ENCODE results near the gene PARVB.
A peak's percentile ranks its signal among the peaks of the same experiment; 100 is the strongest.

PARVB gene, protein sequence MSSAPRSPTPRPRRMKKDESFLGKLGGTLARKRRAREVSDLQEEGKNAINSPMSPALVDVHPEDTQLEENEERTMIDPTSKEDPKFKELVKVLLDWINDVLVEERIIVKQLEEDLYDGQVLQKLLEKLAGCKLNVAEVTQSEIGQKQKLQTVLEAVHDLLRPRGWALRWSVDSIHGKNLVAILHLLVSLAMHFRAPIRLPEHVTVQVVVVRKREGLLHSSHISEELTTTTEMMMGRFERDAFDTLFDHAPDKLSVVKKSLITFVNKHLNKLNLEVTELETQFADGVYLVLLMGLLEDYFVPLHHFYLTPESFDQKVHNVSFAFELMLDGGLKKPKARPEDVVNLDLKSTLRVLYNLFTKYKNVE

DNA sequence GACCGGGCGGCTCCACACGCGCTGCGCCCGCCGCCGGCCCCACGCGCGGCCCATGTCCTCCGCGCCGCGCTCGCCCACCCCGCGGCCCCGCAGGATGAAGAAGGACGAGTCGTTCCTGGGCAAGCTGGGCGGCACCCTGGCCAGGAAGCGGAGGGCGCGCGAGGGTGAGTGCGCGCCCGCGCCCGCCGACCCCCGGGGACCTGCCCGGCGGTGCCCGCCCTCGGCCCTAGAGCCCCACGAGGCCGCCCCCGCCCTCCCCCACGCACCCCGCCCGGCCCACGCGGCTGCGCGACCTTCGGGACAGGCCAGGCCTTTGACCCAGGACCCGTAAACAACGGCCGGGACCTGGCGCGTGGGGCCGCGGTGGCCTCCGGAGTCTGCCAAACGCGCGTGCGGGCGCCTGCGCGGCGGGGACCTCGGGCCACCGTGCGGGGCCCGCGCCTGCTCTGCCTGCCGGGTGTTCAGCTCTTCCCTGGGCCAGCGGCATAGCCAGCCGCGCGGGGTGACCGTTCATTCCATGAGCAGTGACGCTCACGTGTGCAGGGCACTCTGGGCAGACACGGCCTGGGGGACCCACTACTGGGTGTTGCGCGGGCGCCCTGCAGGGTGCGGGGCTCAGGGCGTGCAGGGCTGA is at the start of gene PARVB:
Gene PARVB, plus strand, starts transcription at position 15 of the 634 bp plus-strand sequence. Its CDS starts 38 bp downstream, at position 53.
- peak; percentile 12 for DNase-seq

DNA sequence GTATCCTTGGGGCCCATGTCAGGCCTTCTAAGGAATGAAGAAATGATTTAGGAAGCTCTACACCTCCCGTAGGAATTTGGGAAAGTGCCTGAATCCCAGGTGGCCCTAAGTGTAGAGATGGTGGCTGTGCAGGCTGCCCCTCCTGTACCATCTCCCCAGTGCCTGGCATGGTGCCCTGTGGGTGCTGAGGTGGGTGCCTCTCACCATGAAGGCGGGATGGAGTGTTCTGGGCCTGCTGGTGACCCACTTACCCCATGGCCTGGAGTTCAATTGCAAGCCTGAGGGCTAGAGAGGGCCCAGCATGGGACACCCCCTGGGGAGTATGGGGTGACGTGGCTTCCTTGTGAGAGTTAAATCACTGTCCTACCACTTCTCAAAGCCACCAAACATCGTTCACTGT is 49.1 kb upstream of the PARVB start:
- DNase-seq = no peak

DNA sequence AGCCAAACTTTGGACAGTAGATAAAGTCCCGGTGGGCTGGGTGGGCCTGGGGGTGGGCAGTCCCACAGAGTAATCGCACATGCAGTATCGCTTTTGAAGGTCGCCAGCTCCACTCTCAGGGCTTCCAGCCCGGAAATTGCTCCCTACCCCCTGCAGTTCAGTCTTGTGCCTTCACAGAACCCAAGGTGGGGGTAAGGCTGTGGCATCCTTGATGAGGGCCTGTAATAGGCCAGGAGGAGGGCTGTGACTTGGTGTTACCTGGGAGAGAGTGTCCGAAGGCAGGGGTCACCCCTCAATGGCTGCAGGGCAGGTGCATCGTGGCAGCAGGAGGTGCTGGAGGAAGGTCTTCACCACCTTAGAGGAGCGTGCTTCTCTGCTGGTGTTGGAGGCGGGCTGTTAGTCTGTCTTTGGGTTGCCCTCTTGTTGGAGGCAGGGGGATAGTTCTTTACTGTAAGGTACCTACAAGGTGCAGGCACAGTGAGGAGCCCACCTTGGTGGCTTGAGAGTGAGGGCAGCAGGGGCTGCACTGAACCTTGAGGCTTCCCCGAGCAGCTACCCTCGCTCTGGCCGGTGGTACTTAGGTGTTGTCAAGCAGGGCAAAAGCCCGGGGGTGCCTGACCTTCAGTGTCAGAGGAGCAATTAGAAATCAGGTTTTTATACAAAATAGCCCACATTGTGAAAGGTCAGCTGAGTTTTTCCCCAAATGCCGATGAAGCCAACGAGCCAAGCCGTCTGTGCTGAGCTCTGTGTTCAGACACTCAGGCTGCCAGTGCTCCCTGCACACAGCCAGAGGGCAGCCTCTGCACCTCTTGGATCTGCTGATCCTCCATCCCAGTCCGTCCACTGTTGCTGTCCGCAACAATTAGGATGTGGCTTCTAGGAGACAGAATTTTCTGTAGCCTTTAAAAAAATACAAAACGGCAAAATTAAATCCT is 47.0 kb upstream of the PARVB start:
- no peak for DNase-seq

DNA sequence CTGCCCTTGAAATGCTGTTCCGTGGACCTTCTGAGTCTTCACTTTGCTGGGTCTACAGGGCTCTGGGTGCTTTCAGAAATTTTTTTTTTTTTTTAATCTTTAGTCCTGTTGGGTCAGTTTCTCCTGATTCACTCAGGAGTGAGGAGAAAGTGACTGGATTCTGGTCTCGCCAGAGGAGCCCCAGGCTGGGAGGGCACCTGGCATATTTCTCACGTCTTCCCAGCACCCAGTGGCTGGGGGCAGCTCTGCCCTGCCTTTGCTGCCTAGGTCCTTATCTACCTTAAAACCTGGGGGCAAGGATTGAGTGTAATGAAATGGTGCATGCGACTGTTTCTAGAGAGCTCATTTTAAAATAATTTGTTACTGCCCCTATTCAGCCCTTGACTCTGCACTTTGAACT is 45.5 kb upstream of the PARVB start:
- no peak for DNase-seq

DNA sequence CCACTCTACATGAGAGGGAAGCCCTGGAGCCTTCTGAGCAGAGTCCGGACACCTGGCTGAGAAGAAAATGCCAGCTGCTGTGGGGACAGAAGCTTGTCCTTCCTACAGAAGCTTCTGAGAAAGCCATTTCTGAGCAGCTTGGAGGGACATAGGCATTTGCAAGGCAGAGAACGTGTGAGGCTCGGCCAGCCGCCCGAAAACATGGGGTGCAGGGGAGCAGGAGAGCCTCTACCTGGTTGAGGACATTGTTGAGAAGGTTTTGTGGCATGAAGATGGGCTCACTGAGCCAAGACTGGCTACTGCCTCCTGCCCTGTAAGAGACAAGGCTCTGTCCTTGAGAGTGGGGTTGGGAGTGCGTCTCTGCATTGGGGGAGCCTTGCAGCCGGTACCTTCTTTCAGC is 43.5 kb upstream of the PARVB start:
- no peak for DNase-seq

DNA sequence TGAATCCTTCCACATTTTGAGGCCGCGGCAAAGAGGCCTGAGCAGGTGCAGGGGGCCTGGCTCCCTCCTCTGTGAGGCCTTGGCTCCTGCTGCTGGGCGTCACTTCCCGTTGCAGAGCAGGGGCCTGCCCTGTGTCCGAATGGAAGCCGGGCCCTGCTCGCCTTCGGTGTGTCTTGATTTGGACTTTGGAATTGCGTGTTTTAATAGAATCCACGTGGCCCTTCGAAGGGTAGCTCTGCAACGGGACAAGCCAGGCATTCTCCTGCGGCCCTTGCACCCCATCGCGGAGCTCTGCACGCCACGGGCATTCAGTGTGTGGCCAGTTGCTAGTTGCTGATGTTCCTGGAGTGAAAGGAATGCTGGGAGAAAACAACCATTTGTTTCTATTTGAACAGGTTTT is 43.1 kb upstream of the PARVB start:
- DNase-seq = no peak

DNA sequence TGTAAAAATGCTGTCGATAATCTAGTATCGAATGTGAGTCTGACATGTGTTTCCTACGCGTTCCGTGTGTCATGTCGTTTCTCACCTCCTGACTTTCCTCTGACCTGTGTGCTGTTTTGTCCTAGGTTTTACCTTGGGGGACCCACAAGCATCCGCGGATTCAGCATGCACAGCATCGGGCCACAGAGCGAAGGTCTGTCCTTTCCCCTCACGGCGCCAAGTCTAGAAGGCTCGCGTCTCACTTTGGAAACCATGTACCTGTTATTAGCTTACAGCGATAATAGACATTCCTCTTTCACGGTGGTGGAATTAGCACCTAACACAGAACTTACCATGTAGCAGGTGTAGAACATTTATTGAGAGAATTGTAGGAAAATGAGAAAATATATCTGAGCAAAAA is 40.3 kb upstream of the PARVB start:
- no peak for DNase-seq

DNA sequence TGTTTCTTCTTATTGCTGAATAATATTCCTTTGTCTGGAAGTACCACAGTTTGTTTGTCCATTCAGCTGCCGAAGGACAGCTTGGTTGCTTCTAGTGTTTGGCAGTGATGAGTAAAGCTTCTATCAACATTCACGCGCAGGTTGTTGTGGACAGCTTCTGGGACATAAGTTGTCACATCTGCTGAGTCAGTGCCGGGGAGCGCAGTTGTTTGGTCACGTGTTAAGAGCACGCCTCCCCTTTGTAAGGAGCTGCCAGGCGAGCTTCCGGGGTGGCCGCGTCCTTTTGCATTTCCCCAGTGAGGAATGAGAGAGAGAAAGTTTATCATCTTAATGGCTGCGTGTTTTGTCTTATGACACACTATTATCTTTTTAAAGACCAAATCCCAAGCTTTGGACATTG is 38.6 kb upstream of the PARVB start:
- DNase-seq = no peak

DNA sequence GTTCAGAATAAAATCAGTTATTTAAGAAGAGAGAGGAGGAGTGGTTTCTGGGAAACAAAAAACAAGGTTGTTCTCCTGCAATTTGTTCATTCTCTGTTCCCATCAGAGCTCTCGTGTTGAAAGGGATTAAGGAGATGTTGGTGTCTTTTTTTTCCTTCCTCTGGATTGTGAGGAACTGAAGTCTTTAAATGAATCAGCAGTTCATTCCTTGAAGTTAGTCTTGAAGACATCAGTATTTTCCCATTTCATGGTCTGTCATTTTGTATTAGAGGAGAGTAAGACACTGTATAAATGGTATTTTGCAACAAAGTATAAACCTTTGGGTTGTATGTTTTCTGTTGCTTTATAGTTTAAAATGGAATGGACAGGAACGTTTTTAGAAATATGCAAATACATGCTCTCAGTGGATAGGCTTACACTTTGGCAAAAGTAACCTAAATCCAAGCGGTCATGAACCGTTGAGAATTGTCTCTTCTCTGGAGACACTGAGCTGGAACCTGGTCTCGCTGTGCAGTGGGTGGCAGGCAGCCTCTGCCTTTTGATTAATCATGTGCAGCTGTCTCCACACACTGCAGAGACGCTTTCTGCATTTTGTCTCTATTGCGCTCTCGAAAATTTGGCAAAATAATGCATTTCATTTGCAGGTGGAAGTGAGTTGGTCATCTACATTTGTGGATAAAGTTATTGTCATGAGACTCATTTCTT is 35.8 kb upstream of the PARVB start:
- no peak for DNase-seq

DNA sequence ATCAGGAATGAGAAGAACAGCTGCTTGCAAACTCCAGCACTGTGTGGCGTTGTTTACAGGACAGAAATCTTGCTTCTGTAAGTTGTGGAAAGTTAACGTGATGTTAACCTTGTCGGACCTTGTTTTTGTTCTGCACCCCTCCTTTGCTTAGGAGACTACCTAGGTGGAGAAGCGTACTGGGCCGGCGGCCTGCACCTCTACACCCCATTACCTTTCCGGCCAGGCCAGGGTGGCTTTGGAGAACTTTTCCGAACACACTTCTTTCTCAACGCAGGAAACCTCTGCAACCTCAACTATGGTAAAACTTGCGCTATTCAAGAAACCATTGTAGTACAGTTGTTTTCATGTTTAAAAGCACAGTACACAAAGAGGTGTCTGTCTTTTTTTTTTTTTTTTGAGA is 35.1 kb upstream of the PARVB start:
- DNase-seq = no peak

DNA sequence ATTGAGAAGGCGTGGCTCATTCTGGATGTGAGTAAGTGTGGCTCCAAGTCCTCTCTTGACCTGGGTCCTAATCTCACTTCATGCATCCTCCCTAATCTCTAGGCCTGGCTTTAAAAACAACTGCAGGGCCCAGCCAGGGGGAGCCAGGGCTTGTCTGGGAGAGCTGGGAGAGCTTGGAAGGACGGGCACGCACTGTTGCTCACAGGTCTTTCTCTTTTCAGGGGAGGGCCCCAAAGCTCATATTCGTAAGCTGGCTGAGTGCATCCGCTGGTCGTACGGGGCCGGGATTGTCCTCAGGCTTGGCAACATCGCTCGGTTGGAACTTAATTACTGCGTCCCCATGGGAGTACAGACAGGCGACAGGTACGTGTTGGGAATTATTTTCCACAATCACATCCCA is 34.1 kb upstream of the PARVB start:
- DNase-seq = no peak

DNA sequence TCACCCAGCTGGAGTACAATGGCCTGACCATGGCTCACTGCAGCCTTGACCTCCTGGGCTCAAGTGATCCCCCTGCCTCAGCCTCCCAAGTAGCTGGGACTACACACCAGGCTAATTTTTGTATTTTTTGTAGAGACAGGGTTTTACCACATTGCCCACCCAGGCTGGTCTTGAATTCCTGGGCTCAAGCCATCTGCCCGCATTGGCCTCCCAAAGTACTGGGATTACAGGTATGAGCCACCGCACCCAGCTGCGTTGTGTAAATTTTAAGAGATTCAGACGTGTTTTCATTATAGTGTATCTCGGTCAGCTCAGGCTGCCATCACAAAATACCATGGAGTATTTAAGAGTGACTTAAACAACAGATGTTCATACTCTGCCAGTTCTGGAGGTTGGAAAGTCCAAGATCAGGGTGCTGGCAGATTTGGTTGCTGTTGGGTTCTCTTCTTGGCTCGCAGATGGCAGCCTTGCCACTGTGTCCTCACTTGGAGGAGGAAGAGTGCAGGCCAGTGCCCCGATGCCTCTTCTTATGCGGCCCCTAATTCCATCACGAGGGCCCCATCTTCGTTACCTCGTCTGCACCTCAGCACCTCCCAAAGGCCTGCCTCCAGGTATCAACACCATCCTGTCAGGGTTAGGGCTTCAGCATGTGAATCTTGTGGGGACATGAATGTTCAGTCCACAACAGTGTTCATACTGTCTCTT is 32.6 kb upstream of the PARVB start:
- no peak for DNase-seq

DNA sequence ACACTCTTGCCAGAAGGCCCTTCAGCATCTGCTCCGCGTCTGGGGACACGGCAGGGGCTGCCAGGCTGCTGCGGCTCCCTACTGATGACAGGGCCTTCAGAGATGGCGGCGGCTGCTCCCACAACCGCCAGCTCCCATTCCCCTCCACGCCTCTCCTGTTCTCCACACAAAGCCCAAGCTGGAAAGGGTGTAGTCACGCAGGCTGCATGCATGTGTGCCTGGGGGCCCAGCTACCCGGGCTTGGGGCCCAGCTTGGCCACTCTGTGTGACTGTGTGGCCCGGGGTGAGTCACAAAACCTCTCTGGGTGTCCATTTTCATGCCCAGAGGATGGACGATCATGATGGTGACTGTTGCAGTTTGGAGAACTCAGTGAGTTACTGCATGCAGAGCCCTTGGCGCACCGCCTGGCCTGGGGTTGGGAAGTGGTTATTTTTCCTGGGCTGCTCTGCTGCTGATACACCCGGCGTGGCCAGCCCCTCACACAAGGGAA is 31.7 kb upstream of the PARVB start:
- no peak for DNase-seq

DNA sequence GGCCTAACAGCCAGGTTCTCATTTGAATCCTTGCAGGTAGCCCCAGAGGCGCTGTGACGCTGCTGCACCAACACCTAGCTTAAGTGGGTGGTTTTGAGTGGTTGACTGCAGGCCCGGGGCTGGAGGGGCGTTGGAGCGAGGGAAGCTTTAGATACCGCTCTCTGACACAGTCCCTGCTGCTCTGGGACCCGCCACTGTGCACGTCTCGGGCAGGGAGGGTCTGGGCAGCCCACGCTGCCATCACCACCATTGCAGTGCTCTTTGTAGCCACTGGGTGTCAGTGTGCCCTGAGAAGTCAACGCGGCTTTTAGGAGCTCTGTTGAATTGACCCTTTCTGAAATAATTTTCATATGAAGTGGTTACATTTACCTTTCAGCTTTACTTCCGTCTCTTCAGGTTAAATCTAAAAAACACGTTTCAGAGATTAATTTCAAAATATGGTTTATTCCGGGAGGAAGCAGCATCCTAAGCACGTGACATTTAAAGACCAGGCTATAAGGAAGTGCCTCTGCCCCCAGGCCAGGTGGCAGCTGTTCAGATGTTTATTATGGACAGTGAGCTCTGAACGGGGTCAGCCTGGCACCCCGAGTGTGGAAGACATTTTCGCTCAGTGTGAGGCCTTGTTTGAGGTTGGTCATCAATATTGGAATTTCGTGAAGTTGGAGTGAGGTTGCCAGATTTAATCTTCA is 30.9 kb upstream of the PARVB start:
- peak; percentile 60 for DNase-seq

DNA sequence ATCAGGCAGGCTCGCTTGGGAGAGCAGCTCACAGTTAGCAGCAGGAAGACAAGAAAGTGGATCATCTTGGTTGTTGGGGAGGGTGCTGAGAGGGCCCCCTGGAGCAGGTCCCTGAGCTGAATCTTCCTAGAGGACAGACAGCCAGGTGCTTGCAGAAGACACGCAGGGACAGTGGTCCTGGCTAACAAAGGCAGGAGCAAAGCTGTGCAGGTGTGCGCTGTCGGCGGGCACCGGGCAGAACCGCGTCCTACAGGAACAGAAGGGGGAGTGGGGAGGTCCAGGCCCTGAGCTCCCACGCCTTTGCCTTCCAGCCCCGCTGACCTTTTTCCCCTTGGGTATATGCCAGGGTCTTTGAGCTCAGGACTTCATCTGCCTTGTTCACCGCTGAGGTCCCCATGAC is 30.1 kb upstream of the PARVB start:
- no peak for DNase-seq

DNA sequence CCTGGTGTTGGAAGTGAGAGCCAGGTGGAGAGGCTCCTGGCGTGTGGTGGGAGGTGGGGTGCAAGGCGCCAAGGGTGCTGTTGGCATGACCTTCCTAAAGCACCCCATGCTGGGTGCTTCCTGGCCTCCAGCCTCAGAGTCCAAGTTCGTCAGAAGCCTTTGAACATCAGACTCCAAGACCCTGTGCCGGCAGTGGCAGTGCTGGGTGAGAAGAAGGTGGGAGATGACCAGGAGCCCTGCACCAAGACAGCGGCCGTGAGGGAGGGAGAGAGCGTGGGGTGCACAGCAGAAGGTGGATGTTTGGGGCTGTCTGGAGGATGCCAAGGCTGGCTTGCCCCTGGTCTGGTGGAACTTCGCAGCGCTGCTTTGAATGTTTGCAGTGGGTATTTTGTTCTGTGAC is 29.7 kb upstream of the PARVB start:
- no peak for DNase-seq

DNA sequence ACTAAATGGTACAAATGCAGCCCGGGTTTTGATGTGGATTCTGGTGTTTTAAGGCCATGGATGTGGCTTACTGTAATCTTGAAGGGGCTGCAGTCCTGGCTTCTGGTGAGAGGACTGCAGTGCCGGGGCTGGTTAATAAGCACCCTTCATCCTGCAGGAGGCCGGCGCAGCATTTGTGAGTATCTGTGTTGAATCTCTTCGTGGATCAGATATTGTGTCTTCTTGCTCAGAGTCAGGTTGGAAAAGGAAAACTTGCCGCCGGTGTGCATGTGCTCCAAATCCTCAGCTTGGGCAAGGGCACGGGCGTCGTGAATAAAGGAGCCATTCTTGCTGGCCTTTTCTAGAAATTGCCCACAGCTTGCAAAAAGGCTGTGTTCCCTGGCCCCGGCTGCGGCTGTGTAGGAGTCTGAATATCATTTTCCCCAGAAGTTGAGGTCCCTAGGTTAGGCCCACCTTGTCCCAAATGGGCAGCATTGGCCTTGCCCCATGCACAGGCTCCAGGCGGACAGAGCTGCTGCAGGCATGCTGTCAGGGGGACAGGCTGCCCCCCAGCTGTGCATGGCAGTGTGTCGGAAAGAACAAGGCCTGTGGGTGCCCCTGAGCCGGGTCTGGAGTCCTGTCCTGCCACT is 28.9 kb upstream of the PARVB start:
- DNase-seq = no peak

DNA sequence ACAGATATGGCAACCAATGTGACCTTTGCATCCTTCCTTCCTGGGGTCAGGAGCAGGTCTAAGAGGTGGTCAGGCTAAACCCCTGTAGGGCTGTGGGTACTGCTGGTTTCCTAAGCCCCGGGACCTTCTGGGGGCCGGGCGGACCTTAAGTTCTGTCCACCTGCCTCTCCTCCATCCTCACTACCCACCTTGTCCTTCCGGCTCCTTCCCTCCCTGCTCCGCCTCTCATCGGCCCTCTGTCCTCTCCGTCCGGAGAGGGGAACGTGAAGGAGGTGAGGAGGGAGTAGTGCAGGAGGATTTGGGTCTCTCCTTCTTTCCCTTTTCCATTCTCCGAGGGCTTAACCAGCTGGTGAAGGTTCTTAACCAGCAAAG is 28.3 kb upstream of the PARVB start:
- DNase-seq = no peak

DNA sequence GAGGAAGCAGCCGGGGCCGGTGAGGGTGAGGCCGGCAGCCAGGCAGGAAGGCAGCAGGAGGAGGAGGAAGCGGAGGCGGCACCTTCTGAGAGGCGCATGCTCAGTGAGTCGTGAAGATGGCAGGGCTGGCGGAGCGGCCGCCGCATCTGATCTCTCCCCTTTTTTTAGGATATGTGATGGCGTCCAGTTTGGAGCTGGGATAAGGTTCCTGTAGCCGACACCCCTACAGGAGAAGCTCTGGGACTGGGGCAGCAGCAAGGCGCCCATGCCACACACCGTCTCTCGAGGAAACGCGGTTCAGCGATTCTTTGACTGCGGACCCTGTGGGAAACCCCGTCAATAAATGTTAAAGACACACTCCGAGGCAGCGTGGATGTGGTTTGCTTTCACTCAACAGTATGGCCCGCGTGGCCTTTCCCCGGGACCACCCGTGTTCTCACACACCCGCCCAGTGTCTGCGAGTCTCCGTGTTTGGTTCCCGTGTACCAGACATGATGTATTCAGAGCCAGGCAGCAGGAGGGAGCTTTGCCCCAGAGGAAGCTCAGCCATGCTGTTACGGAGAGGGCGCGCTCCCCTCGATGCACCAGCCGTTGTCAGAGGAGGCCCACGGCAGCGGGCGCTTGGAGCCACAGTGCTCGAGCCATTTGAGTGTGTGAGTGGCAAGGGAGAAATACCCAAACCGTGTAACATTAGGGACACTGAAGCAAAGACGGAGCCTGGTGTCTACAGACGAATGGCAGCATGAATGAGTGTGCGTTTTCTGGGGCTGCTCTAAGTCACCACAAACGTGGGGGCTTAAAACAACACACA is 27.7 kb upstream of the PARVB start:
- peak; percentile 75 for DNase-seq

DNA sequence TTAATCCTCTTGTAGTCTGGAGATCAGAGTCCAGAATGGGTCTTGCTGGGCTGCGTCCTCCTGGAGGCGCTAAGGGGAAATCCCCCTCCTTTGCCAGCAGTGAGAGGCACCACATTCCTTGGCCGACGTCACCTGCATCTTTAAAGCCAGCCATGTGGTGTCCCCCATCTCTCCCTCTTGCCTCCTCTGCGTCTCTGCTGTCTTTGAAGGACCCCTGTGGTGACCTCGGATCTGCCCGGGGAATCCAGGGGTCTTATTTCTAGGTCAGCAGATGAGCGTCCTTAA is 27.2 kb upstream of the PARVB start:
- DNase-seq = no peak
